B cell (primary cell): ENCODE results near the gene C17orf50. TPM values are rescaled to one million over a fixed set of nuclear protein-coding genes. Genes with fewer than 3 reads are reported as not detected.

ENCODE experiments used
- ATAC-seq: fragments of 200-7000 bp; cut with Tn5 transposase; one replicate; pipeline ENCODE4 v1.10.0; 2021; ENCODE audit warnings: low read depth, mild to moderate bottlenecking, moderate number of reproducible peaks, moderate library complexity
- CTCF ChIA-PET: fragments of 350-600 bp; sonication (Branson Sonifier 250); formaldehyde crosslinking; loops from one replicate; lab custom pipeline; 2021; ENCODE audit warnings: antibody characterized with exemption, inconsistent platforms; lab: Charles Lee
- POLR2A ChIA-PET: fragments of 350-600 bp; sonication (Branson Sonifier 250); formaldehyde crosslinking; loops from one replicate; lab custom pipeline; 2021; ENCODE audit warnings: antibody characterized with exemption; lab: Charles Lee
- DNase-seq: peaks from one replicate; pipeline ENCODE4 v3.0.0; 2013
- H2AFZ ChIP-seq: 2 replicates; pipeline ENCODE4 v1.6.1; 2012; ENCODE audit warnings: mild to moderate bottlenecking, low read depth, low read length; ENCODE audit not compliant: insufficient read depth, poor library complexity, severe bottlenecking
- H3K27ac ChIP-seq, 2 donors: 1 replicate in 1 of 2; 2 replicates in 1 of 2; pipeline ENCODE4 v1.5.1; 2012 to 2013; ENCODE audit warnings: low read length in 2 of 2, mild to moderate bottlenecking in 2 of 2, moderate library complexity in 1 of 2
- H3K27me3 ChIP-seq, 4 experiments: fragments of 200-600 bp in 1 of 4; sonication (generic) in 1 of 4; replicated peaks in 1 of 4; 1 replicate in 2 of 4; 2 replicates in 2 of 4; pipeline versions ENCODE4 v1.6.1 to v1.7.0; 2013 to 2016; ENCODE audit warnings: low read length in 3 of 4, mild to moderate bottlenecking in 2 of 4, mixed read lengths in 1 of 4, moderate library complexity in 1 of 4; ENCODE audit not compliant: insufficient read depth in 4 of 4, control insufficient read depth in 3 of 4; ENCODE audit errors: control extremely low read depth in 1 of 4
- H3K36me3 ChIP-seq, 2 experiments: replicated peaks in 1 of 2; 1 replicate in 1 of 2; 2 replicates in 1 of 2; pipeline versions ENCODE4 v1.6.1 to v1.7.1; 2013; ENCODE audit warnings: low read length in 1 of 2; ENCODE audit not compliant: insufficient read depth in 2 of 2, control insufficient read depth in 1 of 2; ENCODE audit errors: control extremely low read depth in 1 of 2, extremely low read depth in 1 of 2
- H3K4me1 ChIP-seq, 2 donors: fragments of 200-600 bp in 1 of 2; sonication (generic) in 1 of 2; 1 replicate in 1 of 2; 2 replicates in 1 of 2; pipeline versions ENCODE4 v1.5.1 to v1.6.1; 2013 to 2017; ENCODE audit warnings: low read length in 2 of 2; ENCODE audit not compliant: control insufficient read depth in 2 of 2, insufficient read depth in 2 of 2
- H3K4me2 ChIP-seq: replicated peaks from 2 replicates; pipeline ENCODE3; 2012; ENCODE audit warnings: mild to moderate bottlenecking, low read depth, low read length; ENCODE audit not compliant: poor library complexity, severe bottlenecking
- H3K4me3 ChIP-seq, 5 experiments: fragments of 200-600 bp in 1 of 5; sonication (generic) in 1 of 5; 1 replicate in 3 of 5; 2 replicates in 2 of 5; pipeline versions ENCODE4 v1.5.1 to v1.7.0; 2011 to 2016; ENCODE audit warnings: low read length in 4 of 5, mild to moderate bottlenecking in 4 of 5, low read depth in 2 of 5, control low read depth in 1 of 5, moderate library complexity in 1 of 5; ENCODE audit not compliant: insufficient read depth in 1 of 5; ENCODE audit errors: control extremely low read depth in 1 of 5, extremely low read depth in 1 of 5
- H3K79me2 ChIP-seq: fragments of 200-600 bp; sonication (generic); one replicate; pipeline ENCODE4 v1.6.0; 2016; ENCODE audit warnings: low read length; ENCODE audit not compliant: control insufficient read depth, insufficient read depth
- H3K9ac ChIP-seq: fragments of 200-600 bp; sonication (generic); 2 replicates; pipeline ENCODE4 v1.6.1; 2017; ENCODE audit warnings: mild to moderate bottlenecking, low read length, moderate library complexity
- H3K9me3 ChIP-seq, 3 donors: one replicate each; pipeline versions ENCODE4 v1.6.1 to v1.7.1; 2013; ENCODE audit warnings: low read length in 2 of 3; ENCODE audit not compliant: control insufficient read depth in 2 of 3, insufficient read depth in 1 of 3; ENCODE audit errors: control extremely low read depth in 1 of 3
- H4K20me1 ChIP-seq: 2 replicates; pipeline ENCODE4 v1.6.0; 2012; ENCODE audit warnings: mild to moderate bottlenecking, low read length; ENCODE audit not compliant: insufficient read depth, control insufficient read depth, poor library complexity, severe bottlenecking
- H3K27ac Mint-ChIP-seq: one replicate; pipeline ENCODE4 v1.8.0; 2021; ENCODE audit warnings: mixed read lengths
- H3K27me3 Mint-ChIP-seq: one replicate; pipeline ENCODE4 v1.8.0; 2021; ENCODE audit warnings: mixed read lengths
- H3K4me1 Mint-ChIP-seq: one replicate; pipeline ENCODE4 v1.8.0; 2021; ENCODE audit warnings: mixed read lengths
- H3K4me3 Mint-ChIP-seq: one replicate; pipeline ENCODE4 v1.8.0; 2021; ENCODE audit warnings: mixed read lengths
- H3K9me3 Mint-ChIP-seq: one replicate; pipeline ENCODE4 v1.8.0; 2022; ENCODE audit warnings: mixed read lengths; ENCODE audit not compliant: insufficient read depth
- CTCF ChIP-seq: fragments of 200-600 bp; IDR thresholded peaks from one replicate; pipeline ENCODE4 v1.8.0; 2022; ENCODE audit warnings: antibody characterized with exemption, mild to moderate bottlenecking
- EZH2 ChIP-seq: IDR thresholded peaks from 2 replicates; pipeline ENCODE4 v1.6.1; 2012; ENCODE audit warnings: borderline replicate concordance, low read depth, mild to moderate bottlenecking, moderate library complexity, low read length; ENCODE audit not compliant: insufficient read depth, poor library complexity, severe bottlenecking
- WGBS: methylation state at CpG from one replicate; pipeline ENCODE4 v1.1.5; 2013; ENCODE audit warnings: missing lambda C conversion rate; ENCODE audit not compliant: insufficient coverage; 5-methylcytosine and 5-hydroxymethylcytosine counted together
- intact Hi-C: fragments of 100-400 bp; cut with micrococcal nuclease; formaldehyde crosslinking; loops from one replicate; pipeline ENCODE4 v1.10.0; 2022
- polyA plus RNA-seq: library from polyadenylated mRNA; depleted of rRNA; stranded (reverse); fragments of >200 nt; gene quantifications from 2 replicates; pipeline ENCODE4 v1.2.3, GENCODE V29; 2012
- total RNA-seq, 2 donors: library from RNA; stranded (reverse); fragments of 120-200 nt in 1 of 2; gene quantifications; 1 replicate in 1 of 2; 2 replicates in 1 of 2; pipeline versions ENCODE4 v1.2.3 to v1.2.4, GENCODE V29; 2013 to 2022

Gene C17orf50
- total and polyA plus RNA-seq, 2 donors (not counting 1 experiment from before 2014, with no cell fraction given), result not detected

- no peaks in the 10 kb centered on the region for H4K20me1 ChIP-seq
- H3K9me3 ChIP-seq, result no peaks in the 10 kb centered on the region
- H3K9ac ChIP-seq, result no peak overlapping the region
- TF ChIP-seq EZH2, result no peak
- no peak for TF ChIP-seq CTCF
- Mint-ChIP-seq H3K9me3 (no peaks in the 10 kb centered on the region), H3K4me1 (peaks cover 15% of the 10 kb centered on the region), H3K27me3 (peaks cover 11% of the 10 kb centered on the region), H3K4me3 (no peak overlapping the region), H3K27ac (no peak overlapping the region)
- H3K4me2 ChIP-seq, result no peak overlapping the region
- no peaks in the 10 kb centered on the region for H3K36me3 ChIP-seq
- intact Hi-C loops, result no loop called here
- POLR2A ChIA-PET, result no interaction called here
- no peaks in the 10 kb centered on the region for H3K79me2 ChIP-seq
- no peak overlapping the region for H2AFZ ChIP-seq
- ATAC-seq (no peak), DNase-seq (no peak)
- H3K27me3 ChIP-seq, result peaks cover 0 to 12% (median 0%) of the 10 kb centered on the region in 4 experiments
- H3K4me1 ChIP-seq, result peaks cover 9 to 11% of the 10 kb centered on the region in 2 donors
- CTCF ChIA-PET, result no interaction called here
- H3K27ac ChIP-seq, result no peak overlapping the region
- H3K4me3 ChIP-seq, result no peak overlapping the region
- 94% methylated on average over 3 of the region's 6 CpGs for WGBS
These were observed 27.3 kb upstream of the C17orf50 start for GRCh38 chr17:35733366-35733765.

DNA sequence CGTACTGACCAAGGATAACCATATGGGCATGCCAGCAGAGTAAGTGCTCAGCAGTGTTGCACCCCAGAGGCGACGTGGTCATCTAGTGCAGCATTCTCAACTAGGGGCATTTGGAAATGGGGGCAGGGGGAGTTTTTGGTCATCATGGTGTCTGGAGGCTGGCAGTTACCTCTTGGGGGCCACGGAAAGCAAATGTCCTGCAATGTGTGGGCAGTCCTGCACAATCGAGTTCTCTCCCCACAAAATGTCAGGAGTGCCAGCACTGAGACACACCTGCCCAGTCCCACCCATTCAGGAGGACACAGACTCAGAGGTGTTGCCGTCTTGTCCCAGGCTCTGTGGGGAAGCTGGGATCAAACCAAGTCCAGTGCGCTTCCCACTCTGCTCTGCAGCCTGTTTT is 26.3 kb upstream of the C17orf50 start:
- peaks cover 15% of the 10 kb centered on the region for H3K4me1 Mint-ChIP-seq
- Histone ChIP-seq H3K27me3 (peaks cover 0 to 11% (median 0%) of the 10 kb centered on the region in 4 experiments), H3K9me3 (no peaks in the 10 kb centered on the region), H3K27ac (no peak overlapping the region), H2AFZ (no peak overlapping the region), H3K36me3 (no peaks in the 10 kb centered on the region), H3K4me2 (no peak overlapping the region), H4K20me1 (no peaks in the 10 kb centered on the region), H3K9ac (no peak overlapping the region), H3K4me3 (no peak overlapping the region), H3K79me2 (no peaks in the 10 kb centered on the region), H3K4me1 (peaks cover 9 to 11% of the 10 kb centered on the region in 2 donors)
- peaks cover 11% of the 10 kb centered on the region for H3K27me3 Mint-ChIP-seq
- ATAC-seq, result no peak
- CTCF ChIA-PET, result no interaction called here
- H3K4me3 Mint-ChIP-seq, result no peak overlapping the region
- POLR2A ChIA-PET, result no interaction called here
- no peak for DNase-seq
- TF ChIP-seq CTCF (no peak), EZH2 (no peak)
- WGBS, result 94% methylated on average over 6 of the region's 7 CpGs
- H3K27ac Mint-ChIP-seq, result no peak overlapping the region
- intact Hi-C loops, result no loop called here
- no peaks in the 10 kb centered on the region for H3K9me3 Mint-ChIP-seq
